ENCODE results near the gene COLEC12.

The COLEC12 gene

DNA sequence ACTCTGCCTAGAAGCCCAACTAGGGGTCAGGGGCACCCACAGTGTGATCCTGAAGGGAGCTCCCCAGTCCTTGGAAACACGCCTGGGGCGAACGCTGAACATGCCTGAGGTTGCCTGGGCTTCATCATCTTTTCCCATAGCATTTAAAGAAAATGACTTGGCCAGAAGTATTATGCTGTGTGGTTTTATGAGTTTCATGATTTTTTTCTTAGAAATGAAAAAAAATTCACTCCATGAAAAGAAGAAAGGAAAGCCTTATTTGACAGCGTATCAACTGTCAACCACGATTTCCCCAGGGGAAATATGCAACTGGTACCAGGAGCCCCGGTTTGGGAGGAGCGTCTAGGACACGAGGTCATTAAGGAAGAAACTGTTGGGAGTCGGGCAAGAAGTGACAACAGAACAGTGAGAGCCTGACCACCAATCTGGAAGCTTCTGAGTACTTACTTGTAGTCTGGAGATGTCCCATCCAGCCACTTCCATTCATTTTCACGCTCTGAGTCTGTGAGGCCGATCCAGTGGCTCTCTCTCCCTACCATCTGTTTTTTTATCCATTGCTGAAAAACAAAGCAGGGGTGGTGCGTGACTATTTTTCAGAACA is 169.2 kb downstream of the COLEC12 start:
- no peak overlapping the region for H3K27ac ChIP-seq
- DNase-seq (ENCODE audit: low spot score): no peak
- TF ChIP-seq CTCF (IDR thresholded peaks at IDR 0.05): no peak
- H3K4me3 ChIP-seq: no peak overlapping the region

DNA sequence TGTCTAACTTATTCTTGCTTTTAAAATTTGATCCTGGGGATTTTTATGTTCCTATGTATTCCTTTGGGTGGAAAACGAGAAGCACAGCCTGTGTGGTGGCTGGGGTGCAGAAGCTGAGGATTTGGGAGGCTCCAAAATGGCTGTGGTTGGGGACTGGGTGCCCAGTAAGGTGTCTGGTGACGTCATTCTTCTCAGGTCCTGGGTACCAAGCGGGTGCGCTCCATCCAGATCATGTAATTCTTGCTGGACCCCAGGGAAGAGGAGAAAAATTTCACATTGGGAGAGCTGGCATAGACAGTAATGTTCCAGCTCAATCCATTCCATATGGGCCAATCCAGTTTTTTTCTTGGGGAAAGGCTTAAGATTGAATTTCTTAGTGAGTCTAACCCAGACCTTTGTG is 171.6 kb downstream of the COLEC12 start:
- DNase-seq (ENCODE audit: low spot score): no peak
- Histone ChIP-seq H3K4me3 (no peak overlapping the region), H3K27ac (no peak overlapping the region)
- no peak for TF ChIP-seq CTCF (IDR thresholded peaks at IDR 0.05)

GRCh38 chr18:326846-327245 is 173.7 kb downstream of the COLEC12 start:
- no peak for DNase-seq (ENCODE audit: low spot score)
- no peak overlapping the region for H3K27ac ChIP-seq
- no peak for TF ChIP-seq CTCF (IDR thresholded peaks at IDR 0.05)
- no peak overlapping the region for H3K4me3 ChIP-seq

DNA sequence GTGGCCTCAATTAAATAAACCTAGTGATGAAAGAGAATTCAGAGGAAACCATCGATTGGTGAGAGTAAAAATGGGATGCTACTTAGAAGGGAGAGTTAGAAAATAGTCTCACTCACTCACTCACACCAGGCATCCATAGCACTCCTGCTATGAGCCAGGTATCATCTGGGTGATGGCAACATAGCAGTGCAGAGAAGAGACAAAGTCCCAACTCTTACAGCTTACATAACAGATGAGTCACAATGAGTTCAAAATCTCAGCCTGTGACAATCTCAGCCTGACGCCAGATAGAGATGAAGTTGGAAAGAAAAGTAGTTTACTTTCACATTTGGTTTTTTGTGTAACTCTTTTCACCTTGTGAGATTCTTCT is 177.3 kb downstream of the COLEC12 start:
- DNase-seq (ENCODE audit: low spot score): no peak
- no peak for TF ChIP-seq CTCF (IDR thresholded peaks at IDR 0.05)
- no peak overlapping the region for H3K4me3 ChIP-seq
- no peak overlapping the region for H3K27ac ChIP-seq

- no peak for DNase-seq (ENCODE audit: low spot score)
- no peak for TF ChIP-seq CTCF (IDR thresholded peaks at IDR 0.05)
- no peak overlapping the region for H3K27ac ChIP-seq
- H3K4me3 ChIP-seq: no peak overlapping the region
These were observed 178.5 kb downstream of the COLEC12 start for GRCh38 chr18:321865-322467.

DNA sequence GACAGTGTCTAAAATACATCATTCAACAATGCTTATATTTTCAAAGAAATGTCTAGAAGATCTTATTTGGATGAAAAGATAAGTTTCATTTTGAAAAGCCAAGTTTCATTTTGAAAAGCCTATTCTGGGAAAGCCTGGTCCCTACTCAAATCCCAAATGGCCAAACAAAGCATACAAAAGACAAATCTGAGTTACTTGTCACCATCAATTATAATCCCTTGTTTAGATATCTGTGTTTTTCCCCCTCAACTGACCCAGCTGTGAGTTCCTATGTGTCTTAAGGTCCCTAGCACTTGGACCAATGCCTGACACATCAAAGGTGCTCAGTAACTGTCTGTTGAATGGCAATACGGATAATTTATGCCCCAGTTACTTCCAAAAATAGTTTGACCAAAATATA is 180.3 kb downstream of the COLEC12 start:
- no peak overlapping the region for H3K27ac ChIP-seq
- DNase-seq (ENCODE audit: low spot score): no peak
- no peak for TF ChIP-seq CTCF (IDR thresholded peaks at IDR 0.05)
- H3K4me3 ChIP-seq: no peak overlapping the region

- no peak overlapping the region for H3K27ac ChIP-seq
- DNase-seq (ENCODE audit: low spot score): no peak
- no peak overlapping the region for H3K4me3 ChIP-seq
- TF ChIP-seq CTCF (IDR thresholded peaks at IDR 0.05): no peak
These were observed 180.8 kb downstream of the COLEC12 start for GRCh38 chr18:319720-320119.

All from coronary artery (tissue), 2 donors.